HuH-7 (cell line): ENCODE measurements around the gene PLS1.
"Not testable (repeated sequence)": the region's sequence is repeated elsewhere in the genome, so short reads cannot be mapped to it uniquely, and the experiment has no call there.

Experiments used
- DNase-seq: peaks from one replicate; pipeline ENCODE4 v3.0.0; 2011; ENCODE audit warnings: low spot score

PLS1 gene, protein sequence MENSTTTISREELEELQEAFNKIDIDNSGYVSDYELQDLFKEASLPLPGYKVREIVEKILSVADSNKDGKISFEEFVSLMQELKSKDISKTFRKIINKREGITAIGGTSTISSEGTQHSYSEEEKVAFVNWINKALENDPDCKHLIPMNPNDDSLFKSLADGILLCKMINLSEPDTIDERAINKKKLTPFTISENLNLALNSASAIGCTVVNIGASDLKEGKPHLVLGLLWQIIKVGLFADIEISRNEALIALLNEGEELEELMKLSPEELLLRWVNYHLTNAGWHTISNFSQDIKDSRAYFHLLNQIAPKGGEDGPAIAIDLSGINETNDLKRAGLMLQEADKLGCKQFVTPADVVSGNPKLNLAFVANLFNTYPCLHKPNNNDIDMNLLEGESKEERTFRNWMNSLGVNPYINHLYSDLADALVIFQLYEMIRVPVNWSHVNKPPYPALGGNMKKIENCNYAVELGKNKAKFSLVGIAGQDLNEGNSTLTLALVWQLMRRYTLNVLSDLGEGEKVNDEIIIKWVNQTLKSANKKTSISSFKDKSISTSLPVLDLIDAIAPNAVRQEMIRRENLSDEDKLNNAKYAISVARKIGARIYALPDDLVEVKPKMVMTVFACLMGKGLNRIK

DNA sequence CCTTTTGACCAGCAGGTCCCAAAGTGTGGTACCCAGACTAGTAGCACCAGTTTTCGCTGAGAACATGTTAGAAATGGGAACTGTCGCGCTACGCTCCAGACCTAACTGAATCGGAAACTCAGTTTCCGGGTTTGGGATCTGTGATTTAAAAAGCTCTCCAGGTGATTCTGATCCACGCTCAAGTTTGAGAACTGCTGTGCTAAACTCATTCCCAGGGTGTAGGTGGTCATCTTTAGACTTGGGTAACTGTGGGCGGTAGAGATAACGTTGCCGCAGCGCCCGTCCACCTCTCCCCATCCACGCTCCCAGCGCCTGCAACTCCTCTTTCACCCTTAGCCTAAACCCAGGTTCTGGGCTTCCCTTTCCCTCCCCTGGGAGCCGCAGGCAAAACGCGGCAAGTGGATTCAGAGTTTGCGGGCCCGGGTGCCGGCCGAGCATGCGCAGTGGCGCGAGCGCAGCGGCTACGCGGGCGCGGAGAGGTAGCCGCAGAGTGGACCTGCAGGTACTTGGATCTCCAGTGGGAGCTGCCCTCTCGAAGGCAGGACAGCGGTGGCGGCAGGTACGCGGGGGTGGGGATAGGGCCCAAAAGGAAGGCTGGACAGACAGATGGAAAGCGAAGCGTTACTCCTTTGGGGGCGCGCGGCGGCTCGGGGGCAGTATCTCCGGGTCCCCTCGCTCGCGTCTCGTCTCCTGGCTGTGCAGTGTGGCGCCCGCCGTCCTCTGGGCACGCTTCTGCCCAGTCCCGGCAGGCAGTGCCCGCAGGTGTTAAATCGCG is at the start of gene PLS1:
TSS of gene PLS1 (plus strand) at position 443 of the 775 bp plus-strand sequence. CDS start 67,845 bp downstream, outside the sequence.
- peak; percentile 75 for DNase-seq

DNA sequence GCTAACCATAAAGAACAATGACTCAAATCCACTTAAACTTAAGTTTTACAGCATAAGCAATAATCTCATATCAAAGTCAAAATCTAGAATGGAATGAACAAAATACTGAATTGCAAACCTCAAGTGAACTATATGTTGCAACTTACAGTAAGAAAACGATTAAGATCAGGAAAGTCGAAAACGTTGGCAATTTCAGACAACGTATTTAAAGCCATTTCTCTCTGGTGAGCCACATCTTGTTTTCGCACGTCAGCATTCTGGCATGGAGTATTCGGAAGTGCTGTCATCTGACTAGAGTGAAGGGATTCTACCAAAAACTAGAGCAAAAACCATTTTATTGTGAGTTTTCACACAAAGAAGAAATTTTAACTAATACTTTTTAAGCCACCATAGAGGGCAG is 46.2 kb upstream of the PLS1 start:
- no peak for DNase-seq

DNA sequence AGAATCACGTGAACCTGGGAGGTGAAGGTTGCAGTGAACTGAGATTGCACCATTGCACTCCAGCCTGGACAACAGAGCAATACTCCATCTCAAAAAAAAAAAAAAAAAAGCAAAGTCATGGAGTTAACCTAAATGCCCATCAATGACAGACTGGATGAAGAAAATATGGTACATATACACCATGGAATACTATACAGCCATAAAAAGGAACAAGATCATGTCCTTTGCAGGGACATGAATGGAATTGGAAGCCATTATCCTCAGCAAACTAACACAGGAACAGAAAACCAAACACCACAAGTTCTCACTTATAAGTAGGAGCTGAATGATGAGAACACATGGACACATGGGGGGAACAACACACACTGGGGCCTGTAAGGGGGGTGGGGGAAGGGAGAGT is 43.6 kb upstream of the PLS1 start:
- DNase-seq = not testable (repeated sequence)

GRCh38 chr3:142553741-142554140 is 42.5 kb upstream of the PLS1 start:
- no peak for DNase-seq

DNA sequence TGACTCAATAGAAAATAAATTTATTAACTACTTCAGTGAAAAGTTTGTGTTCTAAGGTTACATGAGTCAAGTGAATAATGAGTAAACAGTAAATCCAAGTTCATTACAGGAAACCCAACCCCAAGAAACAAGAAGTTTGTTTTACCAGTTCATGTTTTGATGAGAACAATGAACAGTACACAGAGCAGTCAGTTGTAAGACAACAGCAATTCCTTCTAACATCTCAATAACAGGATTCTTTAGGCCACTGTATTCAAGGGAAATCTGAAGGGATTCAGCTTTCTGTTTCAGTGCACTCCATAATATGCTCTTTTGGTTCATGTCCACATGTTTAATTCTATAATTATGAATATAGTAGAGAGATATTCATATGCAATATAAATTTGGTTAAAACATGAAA is 36.1 kb upstream of the PLS1 start:
- no peak for DNase-seq

DNA sequence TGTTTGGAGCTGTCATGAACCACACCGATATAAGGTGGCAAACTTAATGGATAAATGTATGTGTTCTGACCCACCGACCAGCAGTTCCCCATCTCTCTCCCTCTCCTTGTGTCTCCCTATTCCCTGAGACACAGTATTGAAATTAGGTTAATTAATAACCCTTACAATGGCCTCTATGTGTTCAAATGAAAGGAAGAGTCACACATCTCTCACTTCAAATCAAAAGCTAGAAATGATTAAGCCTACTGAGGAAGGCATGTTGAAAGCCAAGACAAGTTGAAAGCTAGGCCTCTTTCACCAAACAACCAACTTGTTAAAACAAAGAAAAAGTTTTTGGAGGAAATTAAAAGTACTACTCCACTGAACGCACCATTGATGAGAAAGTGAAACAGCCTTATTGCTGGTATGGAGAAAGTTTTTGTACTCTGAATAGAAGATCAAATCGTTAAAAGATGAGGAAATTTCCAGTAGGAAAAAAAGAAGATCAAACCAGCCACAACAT is 32.6 kb upstream of the PLS1 start:
- DNase-seq = no peak

GRCh38 chr3:142566096-142566495 is 30.1 kb upstream of the PLS1 start:
- DNase-seq = no peak

DNA sequence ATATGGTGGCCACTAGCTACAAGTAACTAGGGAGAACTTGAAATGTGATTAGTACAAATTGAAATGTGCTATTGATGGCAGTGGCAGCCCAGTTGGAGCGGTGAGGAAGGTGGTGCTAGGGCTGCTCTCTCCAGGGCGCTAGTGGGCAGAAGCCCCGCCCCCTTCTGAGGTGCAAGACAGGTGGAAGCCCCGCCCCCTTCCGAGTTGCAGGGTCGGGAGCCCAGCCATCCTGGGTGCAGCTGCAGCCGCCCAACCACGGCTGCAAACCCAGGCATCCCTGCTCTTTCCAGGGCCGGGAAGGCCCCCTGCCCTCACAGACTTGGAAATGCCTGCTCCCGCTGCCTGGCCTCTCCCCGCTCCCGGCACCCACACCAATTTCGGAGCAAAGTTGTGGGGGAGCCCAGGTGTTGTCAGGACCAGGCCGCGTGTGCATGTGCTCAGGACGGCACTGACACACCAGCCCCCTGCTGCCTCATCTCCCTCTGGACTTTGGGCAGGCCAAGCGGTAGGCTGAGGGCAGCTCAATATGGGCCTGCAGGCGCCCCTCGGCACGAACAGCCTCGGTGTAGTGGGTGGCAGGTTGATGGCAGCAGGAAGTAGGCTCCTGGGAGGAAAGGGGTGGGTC is 27.7 kb upstream of the PLS1 start:
- DNase-seq = no peak

- DNase-seq = not testable (repeated sequence)
Observed at GRCh38 chr3:142569422-142569821, 26.8 kb upstream of the PLS1 start.

GRCh38 chr3:142574223-142574622 is 22.0 kb upstream of the PLS1 start:
- DNase-seq = not testable (repeated sequence)

DNA sequence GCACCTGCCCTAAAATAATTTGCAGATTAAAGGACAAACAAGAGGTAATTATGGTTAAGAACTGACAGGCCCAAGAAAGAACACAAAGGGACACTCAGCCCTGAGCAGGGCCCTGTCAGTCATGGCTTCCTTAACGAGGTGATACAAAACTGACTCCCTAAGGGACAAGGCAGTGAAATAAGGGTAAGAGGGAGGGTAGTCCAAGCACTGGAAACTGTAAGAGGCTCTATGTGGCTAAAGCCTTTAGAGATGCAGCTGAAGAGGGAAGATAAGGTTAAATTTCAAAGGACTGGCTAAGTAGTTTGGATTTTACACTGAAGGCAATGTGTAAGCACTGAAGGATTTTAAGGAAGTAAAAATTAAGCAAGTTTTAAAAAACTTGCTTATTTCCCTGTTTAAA is 21.5 kb upstream of the PLS1 start:
- DNase-seq = no peak

DNA sequence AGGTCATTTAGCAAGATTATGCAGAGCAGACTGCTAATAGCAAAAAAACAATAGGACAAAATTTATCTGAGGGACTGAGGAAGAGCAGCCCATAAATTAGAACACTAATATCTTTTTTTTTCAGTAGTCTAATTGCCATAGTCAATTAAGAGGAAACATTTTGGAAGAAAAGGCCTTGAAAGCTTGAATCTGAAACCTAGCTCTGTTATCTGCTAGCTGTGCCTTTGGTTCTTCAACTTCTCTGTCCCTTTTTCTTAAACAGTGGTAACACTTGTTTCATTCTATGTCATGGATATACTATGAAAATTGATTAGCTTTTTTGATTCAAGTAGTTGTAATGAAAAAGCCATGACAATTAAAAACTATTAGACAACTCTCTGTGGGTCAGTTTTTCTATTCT is 19.4 kb upstream of the PLS1 start:
- no peak for DNase-seq

DNA sequence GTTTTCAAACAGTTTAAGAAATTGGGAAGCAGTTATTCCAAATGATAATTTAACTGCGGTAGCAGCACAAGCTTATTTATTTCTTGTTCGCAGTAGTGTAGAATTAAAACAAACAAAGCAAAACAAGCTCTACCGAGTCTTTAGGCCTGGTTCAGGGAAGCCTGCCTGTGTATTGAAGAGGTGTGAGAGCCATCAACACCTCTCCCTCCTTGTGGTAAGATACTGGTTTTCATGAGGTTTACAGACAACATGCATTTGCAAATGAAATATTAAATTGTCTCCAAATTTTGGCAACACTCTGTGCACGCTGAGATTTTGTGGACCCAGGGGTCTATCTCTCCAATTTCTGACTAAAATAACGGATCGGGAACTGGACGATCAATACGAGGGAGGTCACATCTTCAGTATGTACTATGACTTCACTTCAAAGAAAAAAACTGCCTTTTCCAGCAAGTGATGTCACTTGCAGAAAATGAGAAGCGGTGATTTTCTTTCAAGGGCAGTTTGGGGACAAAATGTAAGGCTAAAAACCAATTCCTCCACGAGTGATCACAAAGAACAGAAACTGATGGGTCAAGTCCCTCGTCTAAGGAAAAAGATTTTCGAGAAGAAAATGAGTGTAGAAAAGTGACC is 18.4 kb upstream of the PLS1 start:
- no peak for DNase-seq

GRCh38 chr3:142578329-142579223 is 17.6 kb upstream of the PLS1 start, which contains the start of gene ATR:
ATR (minus strand) TSS chr3:142578733; CDS start chr3:142578704, 29 bp downstream.
- peak; percentile 72 for DNase-seq

- no peak for DNase-seq
Observed at GRCh38 chr3:142580061-142580423, 16.2 kb upstream of the PLS1 start.

DNA sequence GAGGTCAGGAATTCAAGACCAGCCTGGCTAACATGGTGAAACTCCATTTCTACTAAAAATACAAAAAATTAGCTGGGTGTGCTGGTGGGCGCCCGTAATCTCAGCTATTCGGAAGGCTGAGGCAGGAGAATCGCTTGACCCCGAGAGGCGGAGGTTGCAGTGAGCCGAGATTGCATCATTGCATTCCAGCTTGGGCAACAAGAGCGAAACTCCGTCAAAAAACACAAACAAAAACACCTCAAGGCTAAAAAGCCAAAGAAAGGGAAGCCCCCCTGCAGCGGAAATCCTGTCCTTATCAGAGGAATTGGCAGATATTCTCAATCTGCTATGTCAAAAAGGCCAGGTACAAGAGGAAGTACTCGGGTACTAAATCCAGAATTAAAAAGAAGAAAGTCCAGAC is 15.1 kb upstream of the PLS1 start:
- not testable (repeated sequence) for DNase-seq

- DNase-seq = peak; percentile 29
Observed at GRCh38 chr3:142586803-142587406, 9.3 kb upstream of the PLS1 start.

DNA sequence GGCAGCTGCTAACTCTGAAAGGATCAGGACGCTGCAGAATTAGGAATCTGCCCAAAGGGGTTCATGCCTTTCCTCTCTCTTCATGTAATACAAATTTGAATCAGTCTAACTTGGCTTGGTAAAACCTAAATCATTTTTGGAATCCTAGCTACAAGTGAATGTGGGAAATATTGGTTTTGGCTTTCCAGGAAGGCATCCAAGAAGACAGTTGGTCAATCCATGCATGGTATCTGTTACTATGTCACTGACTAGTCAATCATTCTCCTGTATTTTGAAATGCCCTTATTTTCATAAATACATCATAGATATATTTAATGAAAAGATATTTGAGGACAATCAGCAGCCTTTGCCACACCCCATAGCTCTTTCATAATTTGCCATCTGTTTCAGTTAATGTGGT is 7.5 kb upstream of the PLS1 start:
- no peak for DNase-seq

DNA sequence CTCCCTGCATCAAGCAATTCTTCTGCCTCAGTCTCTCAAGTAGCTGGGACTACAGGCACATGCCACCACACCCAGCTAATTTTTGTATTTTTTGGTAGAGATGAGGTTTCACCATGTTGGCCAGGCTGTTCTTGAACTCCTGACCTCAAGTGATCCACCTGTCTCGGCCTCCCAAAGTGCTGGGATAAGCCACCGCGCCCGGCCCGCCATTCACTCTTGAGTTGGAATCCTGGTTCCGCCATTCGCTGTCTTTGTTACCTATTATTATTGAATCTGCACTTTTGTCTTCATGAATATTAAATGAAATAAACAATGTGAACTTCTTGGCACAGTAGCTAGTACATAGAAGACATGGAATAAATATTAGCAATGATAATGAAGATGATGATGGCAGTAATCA is 3.9 kb upstream of the PLS1 start:
- not testable (repeated sequence) for DNase-seq

DNA sequence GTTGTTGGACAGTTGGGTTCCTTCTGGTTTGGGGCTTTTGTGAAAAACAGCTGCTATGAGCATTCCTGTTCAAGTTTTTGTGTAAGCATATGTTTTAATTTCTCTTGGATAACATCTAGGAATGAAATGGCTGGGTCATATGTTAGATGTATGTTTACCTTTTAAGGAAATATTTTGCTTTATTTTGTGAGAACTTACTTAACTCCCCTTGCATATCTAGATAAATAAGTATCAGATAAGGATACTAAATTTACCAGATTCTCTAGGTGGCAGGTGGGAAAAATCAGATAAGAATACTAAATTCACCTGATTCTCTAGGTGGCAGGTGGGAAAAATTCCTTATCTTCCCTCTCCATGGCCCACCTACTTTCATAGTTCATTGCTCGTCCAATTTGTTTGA is 1.1 kb upstream of the PLS1 start:
- no peak for DNase-seq
